RWPE1 (cell line): ENCODE measurements around the gene PAK4.
"Not testable (repeated sequence)": the region's sequence is repeated elsewhere in the genome, so short reads cannot be mapped to it uniquely, and the experiment has no call there.

Source experiments
- CTCF ChIA-PET: fragments of 350-600 bp; sonication (Branson Sonifier 250); formaldehyde crosslinking; extraction: SDS; loops from one replicate; lab custom pipeline; 2021; lab: Yijun Ruan, JAX
- POLR2A ChIA-PET: fragments of 400-600 bp; formaldehyde crosslinking; extraction: SDS; loops from one replicate; lab custom pipeline; 2020; ENCODE audit warnings: antibody characterized with exemption; ENCODE audit not compliant: low non-redundant PET; lab: Yijun Ruan, JAX
- DNase-seq: peaks from one replicate; pipeline ENCODE4 v3.0.0; 2012; ENCODE audit warnings: low spot score
- H3K27ac ChIP-seq: fragments of 450-650 bp; 2 replicates; pipeline ENCODE4 v1.5.1; 2017
- CTCF ChIP-seq: fragments of 450-650 bp; conservative IDR thresholded peaks from 2 replicates; pipeline ENCODE4 v1.5.1; 2017; ENCODE audit warnings: low read depth, mild to moderate bottlenecking

PAK4 gene

GRCh38 chr19:39087907-39088686, 37.5 kb upstream of the PAK4 start:
- no peak for TF ChIP-seq CTCF
- no peak for DNase-seq
- no peak overlapping the region for H3K27ac ChIP-seq
- POLR2A ChIA-PET: no interaction called here
- CTCF ChIA-PET: no interaction called here

GRCh38 chr19:39090016-39090415, 35.6 kb upstream of the PAK4 start:
- H3K27ac ChIP-seq, DNase-seq, POLR2A ChIA-PET: not testable (repeated sequence)
- CTCF ChIA-PET: interaction anchor here (0.6 to 1.0 kb wide), 3 partner anchors 22 to 128 kb away, joined by 3 to 10 read pairs (median 3); no protein-coding TSS in a partner anchor

GRCh38 chr19:39090881-39091280, 34.7 kb upstream of the PAK4 start:
- no peak for DNase-seq
- POLR2A ChIA-PET: no interaction called here
- TF ChIP-seq CTCF: no peak
- H3K27ac ChIP-seq: no peak overlapping the region
- CTCF ChIA-PET: no interaction called here

GRCh38 chr19:39095799-39096540, 29.6 kb upstream of the PAK4 start:
- DNase-seq, H3K27ac ChIP-seq, POLR2A ChIA-PET: not testable (repeated sequence)
- CTCF ChIA-PET: interaction anchor here (0.7 to 1.1 kb wide), 2 partner anchors 12 to 43 kb away, joined by 3 read pairs; partner anchors contain the start of gene ACP7

- no peak for TF ChIP-seq CTCF
- no peak overlapping the region for H3K27ac ChIP-seq
- DNase-seq: no peak
- ChIA-PET CTCF (interaction anchor here (1.0 kb wide), 1 partner anchor 14 kb away, joined by 3 read pairs; no protein-coding TSS in a partner anchor), POLR2A (no interaction called here)
Measured at GRCh38 chr19:39097299-39097698, 28.3 kb upstream of the PAK4 start.

- ChIA-PET POLR2A (no interaction called here), CTCF (interaction anchor here (1.0 kb wide), 1 partner anchor 13 kb away, joined by 3 read pairs; no protein-coding TSS in a partner anchor)
- no peak overlapping the region for H3K27ac ChIP-seq
- TF ChIP-seq CTCF: no peak
- no peak for DNase-seq
Measured at GRCh38 chr19:39097721-39098120, 27.9 kb upstream of the PAK4 start.

- ChIA-PET POLR2A (no interaction called here), CTCF (interaction anchor here (1.0 kb wide), 1 partner anchor 12 kb away, joined by 3 read pairs; no protein-coding TSS in a partner anchor)
- no peak for TF ChIP-seq CTCF
- no peak overlapping the region for H3K27ac ChIP-seq
- DNase-seq: no peak
Measured at GRCh38 chr19:39098365-39099269, 27.0 kb upstream of the PAK4 start.
